GM12892 (cell line): ENCODE measurements around the gene DAG1.

Experiments used
- POLR2A ChIP-seq: IDR thresholded peaks from 2 replicates; pipeline ENCODE4 v1.6.1; 2011; ENCODE audit warnings: low read depth, low read length, control low read depth
- POLR2AphosphoS5 ChIP-seq: IDR thresholded peaks from 2 replicates; pipeline ENCODE4 v1.6.1; 2011; ENCODE audit warnings: low read depth, low read length, control low read depth
- TAF1 ChIP-seq: IDR thresholded peaks from 2 replicates; pipeline ENCODE4 v1.6.1; 2011; ENCODE audit warnings: low read depth, mild to moderate bottlenecking, control low read depth, low read length, borderline replicate concordance

DNA sequence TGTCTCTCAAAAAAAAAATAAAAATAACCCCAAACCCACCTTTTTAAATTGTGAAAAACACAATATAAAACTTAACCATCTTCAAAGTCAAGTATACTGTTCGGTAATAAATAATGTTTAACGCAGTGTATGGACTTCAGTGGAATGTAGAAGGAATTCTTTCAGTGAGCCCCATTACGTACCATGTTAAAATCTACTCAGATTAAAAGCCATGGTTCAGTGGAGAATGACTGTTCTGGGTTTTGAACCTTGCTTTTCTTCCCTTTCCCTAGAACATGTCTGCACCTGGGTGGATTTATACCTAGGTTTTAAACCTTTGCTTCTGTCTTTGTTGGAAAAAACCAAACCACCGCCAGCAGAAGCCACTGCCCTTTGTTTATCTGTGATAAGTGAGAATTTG is 27.5 kb downstream of the DAG1 start:
- no peak for TF ChIP-seq POLR2AphosphoS5
- no peak for TF ChIP-seq TAF1
- TF ChIP-seq POLR2A, result no peak
